AG04450 (cell line): ENCODE data around the gene BTBD3. TPM values are rescaled to one million over a fixed set of nuclear protein-coding genes. Genes with fewer than 3 reads are reported as not detected.
A peak's percentile ranks its signal among the peaks of the same experiment; 100 is the strongest.

Source experiments
- CTCF ChIA-PET: fragments of 300-600, 350-600 bp; formaldehyde crosslinking; extraction: SDS; loops from one replicate; lab custom pipeline; 2022; ENCODE audit warnings: antibody characterized with exemption, inconsistent platforms; lab: Charles Lee
- POLR2A ChIA-PET: fragments of 350-600 bp; formaldehyde crosslinking; extraction: SDS; loops from one replicate; lab custom pipeline; 2021; ENCODE audit warnings: antibody characterized with exemption, inconsistent platforms; lab: Yijun Ruan, JAX
- DNase-seq: peaks from one replicate; pipeline ENCODE4 v3.0.0-alpha.2; 2011; ENCODE audit warnings: low read depth, low spot score
- H3K27ac ChIP-seq: one replicate; pipeline ENCODE4 v1.5.1; 2012; ENCODE audit warnings: low read depth, low read length, control low read depth
- H3K27me3 ChIP-seq: one replicate; pipeline ENCODE4 v1.6.0; 2012; ENCODE audit warnings: low read length; ENCODE audit not compliant: control insufficient read depth, insufficient read depth
- H3K4me3 ChIP-seq: 2 replicates; pipeline ENCODE4 v1.5.1; 2011; ENCODE audit warnings: mild to moderate bottlenecking, low read depth, low read length, control low read depth
- H3K9me3 ChIP-seq: 2 replicates; pipeline ENCODE4 v1.5.1; 2012; ENCODE audit warnings: low read length; ENCODE audit not compliant: control insufficient read depth, insufficient read depth
- polyA minus RNA-seq: library from RNA; depleted of rRNA, polyadenylated mRNA; stranded (reverse); fragments of >200 nt; gene quantifications from 2 replicates; pipeline ENCODE4 v1.2.3, GENCODE V29; 2011; rRNA and poly(A)+ RNA removed
- polyA plus RNA-seq: library from polyadenylated mRNA; depleted of rRNA; stranded (reverse); fragments of >200 nt; gene quantifications from 2 replicates; pipeline ENCODE4 v1.2.3, GENCODE V29; 2011; rRNA removed
- TF ChIP-seq, protein P1 (sequence below): IDR thresholded peaks from 2 replicates; pipeline ENCODE4 v1.5.1; 2011; ENCODE audit warnings: low read depth, low read length, control low read depth, inconsistent platforms

Gene BTBD3
- polyA plus RNA-seq (49.3 and 55.5 TPM in 2 replicates), polyA minus RNA-seq (72.2 and 76.7 TPM in 2 replicates)

DNA sequence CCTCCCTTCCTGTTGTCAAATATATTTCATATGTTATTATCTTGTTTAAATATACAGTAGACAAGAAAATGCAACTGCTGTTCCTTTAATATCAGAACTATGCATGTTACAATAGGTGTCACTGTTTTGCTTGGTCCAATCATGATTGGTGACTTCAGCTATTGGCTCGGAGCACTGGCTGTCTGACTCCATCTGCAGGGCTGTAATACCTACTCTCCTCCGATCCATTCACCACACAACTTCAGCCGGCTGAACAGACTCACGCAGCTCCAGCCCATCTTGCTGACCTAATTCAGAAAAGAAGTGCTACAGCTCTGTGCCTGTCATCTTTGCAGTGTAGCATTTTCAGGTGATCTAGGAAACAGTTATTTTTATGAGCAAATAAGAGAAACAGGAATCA, at the start of gene BTBD3:
Gene BTBD3 (plus strand): TSS at position 231 of the 400 bp plus-strand sequence. CDS start 383 bp downstream, outside the sequence.
- peak; percentile 29 for DNase-seq
- Histone ChIP-seq H3K27me3 (no peaks in the 10 kb centered on the region), H3K27ac (no peak within 1 kb of the TSS), H3K9me3 (no peaks in the 10 kb centered on the region), H3K4me3 (peak within 1 kb of the TSS; percentile 57)
- TF ChIP-seq, protein P1, sequence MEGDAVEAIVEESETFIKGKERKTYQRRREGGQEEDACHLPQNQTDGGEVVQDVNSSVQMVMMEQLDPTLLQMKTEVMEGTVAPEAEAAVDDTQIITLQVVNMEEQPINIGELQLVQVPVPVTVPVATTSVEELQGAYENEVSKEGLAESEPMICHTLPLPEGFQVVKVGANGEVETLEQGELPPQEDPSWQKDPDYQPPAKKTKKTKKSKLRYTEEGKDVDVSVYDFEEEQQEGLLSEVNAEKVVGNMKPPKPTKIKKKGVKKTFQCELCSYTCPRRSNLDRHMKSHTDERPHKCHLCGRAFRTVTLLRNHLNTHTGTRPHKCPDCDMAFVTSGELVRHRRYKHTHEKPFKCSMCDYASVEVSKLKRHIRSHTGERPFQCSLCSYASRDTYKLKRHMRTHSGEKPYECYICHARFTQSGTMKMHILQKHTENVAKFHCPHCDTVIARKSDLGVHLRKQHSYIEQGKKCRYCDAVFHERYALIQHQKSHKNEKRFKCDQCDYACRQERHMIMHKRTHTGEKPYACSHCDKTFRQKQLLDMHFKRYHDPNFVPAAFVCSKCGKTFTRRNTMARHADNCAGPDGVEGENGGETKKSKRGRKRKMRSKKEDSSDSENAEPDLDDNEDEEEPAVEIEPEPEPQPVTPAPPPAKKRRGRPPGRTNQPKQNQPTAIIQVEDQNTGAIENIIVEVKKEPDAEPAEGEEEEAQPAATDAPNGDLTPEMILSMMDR: peak; percentile 12; the same call in 1 of the 2 replicates
- CTCF ChIA-PET: interaction anchor here (0.7 to 1.2 kb wide), 4 partner anchors 11 to 110 kb away, joined by 3 to 5 read pairs (median 3); no protein-coding TSS in a partner anchor
- POLR2A ChIA-PET: interaction anchor here (0.6 to 1.1 kb wide), 2 partner anchors 109 to 241 kb away, joined by 3 read pairs; no protein-coding TSS in a partner anchor

DNA sequence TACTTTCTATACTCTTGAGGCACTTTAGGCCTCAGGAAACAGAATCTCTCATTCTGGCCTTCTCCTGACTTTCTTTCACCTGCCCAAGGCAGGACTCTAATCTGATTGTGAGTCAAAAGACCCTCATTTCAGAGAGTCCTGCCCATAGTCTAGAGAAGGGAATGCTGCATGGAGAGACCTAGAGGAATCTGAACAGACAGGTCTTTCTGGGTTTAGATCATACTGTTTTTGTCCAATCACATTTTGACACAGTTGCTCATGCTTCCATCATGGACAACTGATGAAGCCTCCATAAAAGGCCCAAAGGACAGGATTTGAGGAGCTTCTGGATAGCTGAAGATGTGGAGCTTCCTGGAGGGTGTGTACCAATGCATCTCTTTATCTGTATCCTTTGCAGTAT, 48.1 kb upstream of the BTBD3 start:
- Histone ChIP-seq H3K9me3 (no peaks in the 10 kb centered on the region), H3K4me3 (no peak overlapping the region), H3K27ac (no peak overlapping the region), H3K27me3 (no peaks in the 10 kb centered on the region)
- POLR2A ChIA-PET: no interaction called here
- TF ChIP-seq, protein P1: no peak
- no peak for DNase-seq
- CTCF ChIA-PET: no interaction called here

DNA sequence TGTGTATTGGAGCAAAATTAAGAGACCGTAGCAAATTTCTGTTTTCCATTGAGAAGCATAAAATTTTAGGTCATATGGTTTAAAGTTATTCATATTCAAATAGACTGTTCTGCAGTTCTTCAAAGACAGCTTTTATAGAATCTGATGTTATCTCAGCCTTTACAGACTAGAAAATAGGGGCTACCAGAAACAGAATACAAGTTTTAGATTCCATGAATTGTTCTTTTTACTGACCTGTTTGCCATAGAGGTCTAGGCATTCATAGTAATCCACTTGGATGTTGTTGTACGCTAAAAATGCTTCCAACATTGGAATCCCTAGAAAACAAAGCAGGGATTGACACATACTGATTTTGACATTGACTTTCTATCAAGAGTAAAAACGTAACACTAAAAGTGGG, 47.3 kb upstream of the BTBD3 start:
- no peaks in the 10 kb centered on the region for H3K27me3 ChIP-seq
- TF ChIP-seq, protein P1: no peak
- no peak for DNase-seq
- ChIA-PET POLR2A (no interaction called here), CTCF (no interaction called here)
- H3K4me3 ChIP-seq: no peak overlapping the region
- H3K9me3 ChIP-seq: no peaks in the 10 kb centered on the region
- no peak overlapping the region for H3K27ac ChIP-seq

DNA sequence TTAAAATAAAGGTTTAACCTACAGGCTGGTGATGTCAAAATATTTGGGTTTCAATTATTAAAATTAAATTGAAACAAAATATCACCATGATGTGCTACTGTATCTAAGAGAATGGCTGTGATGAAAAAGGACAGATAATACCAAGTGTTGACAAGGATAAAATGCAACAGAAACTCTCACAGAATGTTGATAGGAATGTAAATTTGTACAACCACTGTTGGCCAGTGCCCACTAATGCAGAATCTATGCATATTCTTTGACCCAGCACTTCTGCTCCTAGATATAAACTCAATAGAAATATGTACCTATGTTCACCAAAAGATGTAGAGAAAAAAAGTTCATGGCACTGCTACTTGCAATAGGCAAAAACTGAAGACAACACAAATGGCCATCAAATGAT, 41.1 kb upstream of the BTBD3 start:
- POLR2A ChIA-PET: no interaction called here
- CTCF ChIA-PET: no interaction called here
- H3K9me3 ChIP-seq: no peaks in the 10 kb centered on the region
- DNase-seq: no peak
- no peak overlapping the region for H3K27ac ChIP-seq
- H3K27me3 ChIP-seq: no peaks in the 10 kb centered on the region
- TF ChIP-seq, protein P1: no peak
- no peak overlapping the region for H3K4me3 ChIP-seq

DNA sequence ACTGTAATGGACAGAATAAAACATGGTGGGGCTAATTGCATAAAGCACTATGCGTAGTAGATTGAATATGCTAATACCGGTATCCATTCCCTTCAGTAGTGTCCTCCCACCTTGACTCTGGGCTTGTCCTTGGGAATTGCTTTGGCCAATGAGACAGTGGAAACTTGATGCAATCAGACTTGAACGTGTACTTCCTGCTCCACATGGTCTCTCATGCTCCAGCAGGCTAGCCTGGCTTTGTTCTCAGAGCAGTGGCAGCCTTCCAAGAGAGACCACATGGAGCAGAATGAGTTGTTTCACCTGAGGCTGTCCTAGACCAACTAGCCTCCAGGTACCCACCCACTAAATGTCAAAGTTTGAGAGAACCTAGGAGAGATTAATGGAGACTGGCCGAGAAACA, 37.0 kb upstream of the BTBD3 start:
- no peak for DNase-seq
- no peaks in the 10 kb centered on the region for H3K9me3 ChIP-seq
- no peaks in the 10 kb centered on the region for H3K27me3 ChIP-seq
- no peak overlapping the region for H3K4me3 ChIP-seq
- ChIA-PET POLR2A (no interaction called here), CTCF (no interaction called here)
- H3K27ac ChIP-seq: no peak overlapping the region
- TF ChIP-seq, protein P1: no peak
